ENCODE results near the gene ZEB2.

Gene ZEB2

DNA sequence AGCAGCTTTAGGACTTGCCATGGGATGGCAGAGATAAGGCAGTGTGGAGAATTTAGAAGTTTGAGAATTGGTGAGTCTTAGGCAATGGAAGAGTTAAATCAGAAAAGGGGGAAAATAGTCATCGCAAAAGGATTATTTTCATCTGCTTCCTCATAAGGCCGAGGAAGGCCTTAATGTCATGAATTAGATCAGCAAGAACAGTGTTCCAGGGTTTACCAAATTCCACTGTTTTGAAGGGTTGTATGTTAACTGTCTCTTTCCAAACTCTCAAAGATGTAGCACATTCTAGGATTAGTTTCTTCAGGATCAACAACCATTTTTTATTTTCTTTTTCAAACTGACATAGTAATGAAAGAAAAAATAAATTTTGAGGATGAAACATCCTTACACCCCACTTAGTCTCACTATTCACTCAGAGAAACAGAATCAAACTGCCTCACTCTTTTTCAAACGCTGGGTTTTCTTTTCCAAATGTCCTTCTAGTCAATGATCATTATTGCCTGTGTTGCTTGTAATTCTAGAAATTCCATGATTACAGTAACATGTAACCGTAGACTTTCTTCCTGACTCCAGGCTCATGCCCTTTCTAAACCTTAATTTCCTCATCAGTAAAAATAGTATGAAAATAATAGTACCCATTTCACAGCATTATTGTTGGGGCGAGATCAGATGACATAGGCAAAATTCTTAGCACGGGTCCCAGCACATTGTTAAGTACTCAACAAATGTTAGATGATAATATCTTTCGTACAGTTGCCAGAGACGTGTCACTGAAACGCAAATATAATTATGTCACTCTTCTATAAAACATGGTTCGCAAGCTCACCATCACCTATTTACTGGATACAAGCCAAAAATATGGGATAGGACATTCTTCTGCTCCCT lies 23.6 kb downstream of the ZEB2 start:
- DNase-seq (ENCODE audit: low spot score) = peak; percentile 52

- DNase-seq (ENCODE audit: low spot score) = peak; percentile 37
Measured at GRCh38 chr2:144495227-144496091, 24.5 kb downstream of the ZEB2 start.

DNA sequence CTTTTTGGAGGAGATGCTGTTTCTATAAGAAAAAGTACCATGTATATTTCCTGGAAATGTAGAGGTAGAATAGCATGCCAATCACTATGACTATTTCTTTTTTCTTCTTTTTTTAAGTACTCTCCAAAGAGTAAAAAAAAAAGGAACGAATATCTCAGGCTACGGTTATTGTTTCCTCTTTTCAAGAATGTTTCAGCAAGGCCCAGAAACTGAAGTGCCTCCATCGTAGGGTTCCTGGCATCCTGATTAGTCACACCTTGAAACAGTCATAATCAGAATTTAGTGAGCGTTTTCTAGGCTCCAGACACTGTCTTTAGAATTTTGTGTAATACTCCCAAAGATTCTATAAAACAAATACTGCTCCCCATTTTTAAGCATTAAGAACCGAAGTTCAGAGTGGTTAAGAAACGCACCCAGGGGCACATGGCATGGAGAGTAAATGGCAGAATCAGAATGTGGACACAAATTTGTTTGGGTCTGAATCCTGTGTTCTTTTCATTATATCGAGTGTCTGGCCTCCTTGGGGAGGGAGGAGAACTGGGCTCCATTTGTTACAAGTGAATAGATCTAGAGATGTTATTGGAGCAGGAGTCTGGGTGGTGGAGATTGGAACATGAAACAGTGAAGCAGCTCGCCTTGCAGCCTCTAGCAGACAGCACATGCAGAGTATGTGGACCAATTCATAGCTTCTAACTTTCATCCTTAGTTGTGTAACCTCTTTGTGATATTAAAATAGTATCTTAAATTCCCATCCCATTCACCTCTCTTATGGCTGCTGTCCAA lies 26.7 kb downstream of the ZEB2 start:
- no peak for DNase-seq (ENCODE audit: low spot score)

DNA sequence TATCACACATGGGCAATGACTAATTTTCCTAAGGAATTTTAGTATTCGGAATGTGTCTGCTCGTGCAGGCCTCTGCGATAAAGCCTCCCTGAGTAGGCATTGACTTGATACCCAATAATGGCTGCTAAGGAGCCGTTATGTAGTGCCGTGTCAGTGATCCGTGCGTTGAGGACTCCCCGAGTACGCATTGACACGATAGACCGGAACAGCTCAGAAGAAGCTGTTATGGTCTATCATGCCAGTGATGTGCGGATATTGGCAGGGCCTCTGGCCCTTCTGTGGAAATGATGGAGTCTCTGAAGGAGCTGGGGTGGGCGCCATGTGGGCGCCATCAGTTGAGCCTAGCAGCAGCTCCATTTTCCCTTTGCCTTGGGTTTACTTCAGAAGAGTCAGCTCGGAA lies 29.1 kb downstream of the ZEB2 start:
- no peak for DNase-seq (ENCODE audit: low spot score)

DNA sequence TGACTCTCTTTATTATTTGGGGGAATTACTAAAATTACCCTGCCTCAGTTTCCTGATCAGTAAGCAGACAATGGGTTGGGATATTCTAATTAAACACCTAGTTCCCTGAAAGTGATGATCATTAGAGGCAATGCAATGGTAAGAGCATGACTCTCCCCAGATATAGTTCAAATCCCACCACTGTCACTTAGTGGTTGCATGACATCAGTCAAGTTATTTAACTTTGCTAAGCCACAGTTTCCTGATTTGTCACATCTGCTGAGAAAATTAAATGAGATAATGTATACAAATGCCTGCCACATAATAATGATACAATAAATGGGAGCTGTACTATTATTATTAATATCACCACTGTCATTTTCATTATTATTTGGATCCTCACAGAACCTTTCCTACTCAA lies 29.9 kb downstream of the ZEB2 start:
- no peak for DNase-seq (ENCODE audit: low spot score)

DNA sequence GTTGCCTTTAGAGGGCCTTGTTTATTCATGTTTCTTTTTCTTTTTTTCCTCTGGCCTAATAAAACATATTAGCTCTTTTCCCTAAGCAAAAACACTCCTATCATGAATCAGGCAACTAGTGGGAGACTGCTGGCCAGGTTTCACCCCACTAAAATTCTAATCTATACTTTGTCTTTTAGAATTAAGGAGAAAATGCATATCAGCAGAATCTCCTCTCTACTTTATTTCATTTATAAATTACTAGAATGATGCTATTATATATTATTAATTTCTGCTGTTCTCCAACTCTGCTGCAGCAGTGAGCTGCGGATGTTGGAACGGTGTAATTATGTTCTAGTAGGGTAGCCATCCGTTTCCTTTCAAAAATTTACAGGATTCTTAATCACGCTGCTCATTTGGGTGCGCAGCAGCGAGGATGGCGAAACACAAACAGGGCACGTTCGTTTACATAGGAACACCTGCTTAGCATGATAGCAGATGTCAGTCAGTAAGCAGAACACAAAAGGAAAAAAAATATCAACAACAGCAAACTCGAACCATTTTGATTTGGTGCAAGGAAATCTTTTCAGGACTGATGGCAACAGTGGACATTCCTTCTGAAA lies 30.5 kb downstream of the ZEB2 start:
- DNase-seq (ENCODE audit: low spot score) = no peak

GRCh38 chr2:144484201-144484948 lies 35.5 kb downstream of the ZEB2 start:
- no peak for DNase-seq (ENCODE audit: low spot score)

DNA sequence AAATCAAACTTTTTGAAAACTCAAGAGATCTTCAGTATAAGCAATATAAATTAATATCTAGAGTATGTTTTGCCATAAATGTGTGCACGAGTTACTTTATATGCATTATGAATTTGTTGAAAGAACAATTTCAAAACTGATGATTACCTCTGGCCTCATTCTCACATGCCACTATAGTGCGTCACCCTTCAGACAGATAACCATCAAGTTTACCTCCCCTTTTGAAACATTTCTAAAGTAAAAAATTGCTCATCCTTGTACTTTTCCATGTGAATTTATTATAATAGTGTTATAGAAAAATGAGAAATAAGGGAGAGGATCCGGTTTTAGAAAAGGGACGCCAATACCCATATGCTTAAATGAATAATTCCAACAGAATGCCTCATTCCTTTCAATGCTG lies 38.3 kb downstream of the ZEB2 start:
- DNase-seq (ENCODE audit: low spot score) = no peak

DNA sequence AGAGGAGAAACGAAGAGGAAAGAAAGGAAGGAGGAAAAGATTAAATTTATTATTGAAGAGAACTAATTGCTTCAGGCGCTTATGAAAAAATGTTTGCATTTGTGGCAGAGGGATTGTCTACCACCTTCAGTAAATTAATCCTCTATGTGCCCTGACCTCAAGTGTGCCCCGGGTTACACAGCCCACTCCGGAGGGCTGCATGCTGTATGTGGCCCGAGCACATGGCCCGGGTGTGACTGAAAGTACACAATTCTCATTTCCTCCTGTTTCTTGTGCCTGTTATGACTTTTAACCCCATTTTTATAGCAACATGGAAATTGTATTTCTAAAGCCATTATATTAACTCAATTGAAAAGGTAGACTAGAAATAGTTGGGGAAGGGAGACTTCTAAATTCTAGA lies 38.8 kb downstream of the ZEB2 start:
- DNase-seq (ENCODE audit: low spot score) = no peak

DNA sequence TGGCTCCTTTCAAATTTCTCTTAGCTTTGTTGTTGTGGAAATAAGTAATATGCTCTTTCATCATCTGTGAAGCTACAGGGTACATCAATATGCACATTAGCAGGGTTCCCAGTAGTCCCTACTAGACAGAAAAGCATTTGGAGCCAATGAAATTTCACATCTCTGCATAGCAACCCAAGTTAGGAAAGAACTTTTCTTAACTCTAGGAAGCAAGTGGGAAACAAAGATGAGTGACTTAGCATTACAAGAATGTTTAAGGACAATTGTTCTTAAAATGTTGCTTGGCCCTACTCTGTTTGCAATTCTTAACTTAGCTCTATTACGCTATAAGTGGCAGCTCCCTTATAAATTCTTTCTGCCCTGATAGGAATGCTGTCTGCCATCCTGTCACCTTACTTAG lies 39.6 kb downstream of the ZEB2 start:
- DNase-seq (ENCODE audit: low spot score) = no peak

- no peak for DNase-seq (ENCODE audit: low spot score)
Measured at GRCh38 chr2:144479659-144480058, 40.3 kb downstream of the ZEB2 start.

DNA sequence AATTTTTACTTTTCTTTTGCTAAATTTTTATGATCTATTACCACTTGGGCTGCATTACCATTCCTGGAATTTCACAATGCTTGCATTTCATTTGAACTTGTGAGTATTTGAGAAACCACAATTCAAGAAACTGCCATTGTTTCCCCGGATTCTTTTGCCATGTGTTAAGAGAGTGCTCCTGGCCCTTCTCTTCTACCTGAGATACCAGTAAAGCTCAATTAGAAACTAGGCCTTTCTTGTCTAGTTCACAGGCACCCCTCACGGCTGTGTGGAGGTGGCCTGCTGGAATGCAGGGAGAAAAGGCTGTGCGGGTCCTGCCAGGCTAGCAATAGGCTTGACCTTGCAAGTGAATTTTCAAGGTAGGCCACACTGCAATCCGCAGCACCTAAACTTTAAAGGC lies 40.8 kb downstream of the ZEB2 start:
- DNase-seq (ENCODE audit: low spot score) = no peak

DNA sequence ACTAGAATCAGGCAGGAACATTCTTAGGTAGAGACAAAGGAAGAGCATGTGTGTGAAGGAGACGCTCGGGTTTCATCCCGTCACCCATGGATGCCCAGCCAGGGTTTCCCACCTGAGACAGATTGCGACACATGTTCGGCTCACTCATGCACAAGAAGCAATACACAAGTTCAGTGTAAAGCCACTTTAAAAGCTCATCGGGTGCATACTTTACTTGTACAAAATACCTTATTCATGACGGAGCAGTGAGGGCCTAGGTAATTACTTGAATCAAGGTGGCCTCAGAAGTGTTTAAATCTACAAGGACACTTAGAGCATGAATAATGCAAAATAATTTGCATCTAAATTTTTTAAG lies 42.0 kb downstream of the ZEB2 start:
- DNase-seq (ENCODE audit: low spot score) = no peak

GRCh38 chr2:144477281-144477956 lies 42.5 kb downstream of the ZEB2 start:
- no peak for DNase-seq (ENCODE audit: low spot score)

DNA sequence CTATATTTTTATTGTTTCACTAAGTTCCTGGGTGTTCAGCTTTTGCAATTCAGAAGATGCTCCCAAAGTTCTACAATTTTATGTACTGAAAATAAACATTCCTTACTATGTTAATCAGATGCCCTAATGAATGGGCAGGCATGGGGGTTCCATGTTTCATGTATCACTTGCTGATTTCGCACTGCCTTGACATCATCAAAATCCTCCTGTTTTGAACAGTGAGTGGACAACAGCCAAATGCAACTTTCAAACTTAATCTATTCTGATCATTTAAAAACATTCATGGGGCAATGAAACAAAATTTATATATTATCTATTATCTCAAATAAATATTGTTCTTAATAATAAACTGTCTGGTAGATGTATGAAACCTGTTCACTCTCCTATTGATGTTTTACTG lies 43.2 kb downstream of the ZEB2 start:
- no peak for DNase-seq (ENCODE audit: low spot score)

DNA sequence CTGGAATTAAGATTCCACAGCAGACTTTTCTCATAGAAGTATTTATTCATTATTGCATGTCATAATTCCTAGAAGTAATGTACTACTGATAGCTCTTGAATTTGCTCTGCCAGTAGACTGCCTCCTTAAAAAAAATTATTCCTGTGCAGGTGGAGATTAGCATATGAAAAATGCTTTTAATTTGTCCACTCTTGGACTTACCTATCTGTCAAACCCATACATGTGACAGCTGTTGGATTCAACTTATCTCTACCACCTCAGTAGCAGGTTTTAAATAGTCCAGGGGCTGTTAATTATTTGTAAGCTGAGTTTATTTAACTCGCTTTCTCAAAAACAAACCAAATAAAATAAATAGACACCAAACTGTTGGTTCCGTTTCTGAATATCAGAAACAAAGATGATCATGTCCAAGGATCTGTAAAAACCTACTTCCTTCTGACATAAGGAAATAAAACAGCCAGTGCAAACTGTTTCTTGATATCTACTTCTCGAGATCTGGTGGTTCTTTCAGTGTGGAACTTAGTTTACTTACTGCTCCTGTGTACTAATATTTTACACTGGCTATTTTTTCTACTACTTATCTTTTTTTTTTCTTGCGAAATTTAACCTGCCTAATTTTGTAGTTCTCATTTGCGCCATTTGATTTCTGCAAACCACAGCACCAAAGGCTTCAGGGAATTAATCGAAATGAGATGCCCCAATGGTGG lies 44.2 kb downstream of the ZEB2 start:
- DNase-seq (ENCODE audit: low spot score) = no peak

GRCh38 chr2:144475044-144475443 lies 44.9 kb downstream of the ZEB2 start:
- DNase-seq (ENCODE audit: low spot score) = no peak

DNA sequence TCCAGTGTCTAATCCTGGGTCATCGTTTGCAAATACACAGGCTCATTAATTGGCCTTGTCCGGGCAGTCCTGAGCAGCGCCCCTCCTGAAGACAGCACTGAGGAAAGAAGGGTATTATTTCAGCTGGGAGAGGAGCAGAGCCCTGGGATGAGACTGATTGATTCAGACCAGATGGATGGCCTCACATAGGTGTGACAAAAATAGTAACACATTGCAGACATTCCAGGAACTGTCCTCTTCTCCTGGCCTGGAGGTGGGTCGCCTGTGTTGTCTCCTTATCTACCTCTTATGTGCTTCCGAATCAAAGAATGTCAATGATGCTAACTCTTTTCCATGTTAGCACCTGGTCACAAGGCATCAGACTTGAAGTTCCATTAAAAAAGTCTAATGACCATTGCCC lies 45.9 kb downstream of the ZEB2 start:
- DNase-seq (ENCODE audit: low spot score) = no peak

DNA sequence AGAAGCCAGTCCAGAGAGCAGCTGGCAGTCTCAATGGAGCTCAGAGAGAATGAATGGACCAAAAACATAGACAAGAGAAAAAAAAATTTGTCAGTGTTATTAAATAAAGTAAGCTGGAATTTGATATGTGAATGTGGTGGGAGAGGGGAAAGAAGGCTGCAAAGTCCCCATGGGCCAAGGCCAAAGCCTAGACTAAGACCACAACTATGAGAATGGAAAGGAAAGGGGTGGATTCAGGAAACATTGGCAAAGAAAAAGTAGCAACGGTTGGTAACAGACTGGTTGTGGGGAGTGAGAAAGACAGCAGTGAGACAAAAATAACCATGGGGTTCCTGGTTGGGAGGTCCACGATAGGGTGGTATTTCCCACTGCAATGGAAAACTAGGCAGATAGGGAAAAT lies 47.0 kb downstream of the ZEB2 start:
- DNase-seq (ENCODE audit: low spot score) = no peak

DNA sequence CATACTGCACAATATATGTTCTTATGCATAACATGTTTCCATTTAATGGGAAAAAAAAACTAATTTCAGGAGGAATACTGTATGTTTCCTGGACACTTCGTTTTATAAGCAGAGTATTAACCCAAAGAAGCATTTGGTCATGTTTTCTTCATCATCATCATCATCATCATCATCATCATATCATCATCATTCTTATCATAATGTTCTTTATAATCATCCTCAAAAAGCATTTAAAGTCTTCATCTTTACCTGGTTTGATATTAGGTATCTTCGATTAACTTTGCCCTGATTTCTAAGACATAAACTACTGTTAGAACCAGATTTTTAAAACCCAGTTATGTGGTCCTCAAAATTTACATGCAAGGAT lies 47.9 kb downstream of the ZEB2 start:
- no peak for DNase-seq (ENCODE audit: low spot score)
